T-helper 9 cell (primary cell): ENCODE data around the gene SLC44A4.

ENCODE experiments used
- DNase-seq: peaks from one replicate; pipeline ENCODE4 v3.0.0-alpha.2; 2020

The SLC44A4 gene

GRCh38 chr6:31900917-31901414, 22.2 kb upstream of the SLC44A4 start:
- DNase-seq: no peak

- DNase-seq: no peak
These were observed 21.3 kb upstream of the SLC44A4 start for GRCh38 chr6:31899882-31900722.

- DNase-seq: no peak
These were observed 20.4 kb upstream of the SLC44A4 start for GRCh38 chr6:31899215-31899614.

GRCh38 chr6:31898383-31899011, 19.7 kb upstream of the SLC44A4 start:
- DNase-seq: no peak

- peak; percentile 77 for DNase-seq
These were observed 19.0 kb upstream of the SLC44A4 start, which contains the start of gene EHMT2 for GRCh38 chr6:31897612-31898382. Gene EHMT2 (minus strand): TSS chr6:31897698. CDS start chr6:31897677, 21 bp downstream.

- DNase-seq: no peak
These were observed 18.2 kb upstream of the SLC44A4 start for GRCh38 chr6:31896856-31897611.

GRCh38 chr6:31896493-31896855, 17.7 kb upstream of the SLC44A4 start:
- no peak for DNase-seq

GRCh38 chr6:31892821-31893220, 14.0 kb upstream of the SLC44A4 start:
- no peak for DNase-seq

GRCh38 chr6:31889331-31889972, 10.7 kb upstream of the SLC44A4 start:
- DNase-seq: no peak

- peak; percentile 51 for DNase-seq
These were observed 9.8 kb upstream of the SLC44A4 start for GRCh38 chr6:31888276-31889258.

- DNase-seq: no peak
These were observed 8.6 kb upstream of the SLC44A4 start for GRCh38 chr6:31887173-31888007.

GRCh38 chr6:31886541-31886991, 7.8 kb upstream of the SLC44A4 start:
- DNase-seq: no peak

GRCh38 chr6:31884528-31885035, 5.8 kb upstream of the SLC44A4 start:
- DNase-seq: no peak

- DNase-seq: no peak
These were observed 4.9 kb upstream of the SLC44A4 start for GRCh38 chr6:31883676-31884075.

- DNase-seq: no peak
These were observed 3.5 kb upstream of the SLC44A4 start for GRCh38 chr6:31882344-31882743.

- DNase-seq: no peak
These were observed 2.5 kb upstream of the SLC44A4 start for GRCh38 chr6:31881136-31881859.

- DNase-seq: no peak
These were observed 1.8 kb upstream of the SLC44A4 start for GRCh38 chr6:31880616-31881015.

- no peak for DNase-seq
These were observed 1.1 kb upstream of the SLC44A4 start for GRCh38 chr6:31879901-31880300.

- DNase-seq: no peak
These were observed 346 bp upstream of the SLC44A4 start for GRCh38 chr6:31879143-31879542.
